HepG2 (cell line): ENCODE data around the gene MRS2. TPM values are rescaled to one million over a fixed set of nuclear protein-coding genes. Genes with fewer than 3 reads are reported as not detected.

Experiments
- AKNA ChIP-seq: sonication (generic); formaldehyde crosslinking; IDR thresholded peaks from 2 replicates; pipeline ENCODE4 v1.4.0; 2020; ENCODE audit warnings: missing genetic modification reagents, borderline replicate concordance
- CBX5 ChIP-seq: sonication (generic); formaldehyde crosslinking; IDR thresholded peaks from 2 replicates; pipeline ENCODE4 v1.4.0; 2020; ENCODE audit warnings: missing genetic modification reagents, borderline replicate concordance
- CERS6 ChIP-seq: sonication (generic); formaldehyde crosslinking; IDR thresholded peaks from 2 replicates; pipeline ENCODE4 v1.5.0; 2020; ENCODE audit warnings: missing genetic modification reagents
- DDIT3 ChIP-seq: sonication (generic); formaldehyde crosslinking; IDR thresholded peaks from 2 replicates; pipeline ENCODE4 v1.4.0; 2020; ENCODE audit warnings: mild to moderate bottlenecking, missing genetic modification reagents
- MTF2 ChIP-seq: sonication (generic); formaldehyde crosslinking; IDR thresholded peaks from 2 replicates; pipeline ENCODE4 v1.5.0; 2020; ENCODE audit warnings: missing genetic modification reagents, borderline replicate concordance
- NFE2L2 ChIP-seq: fragments of 150-350 bp; IDR thresholded peaks from 2 replicates; pipeline ENCODE4 v1.6.1; 2014; ENCODE audit warnings: low read length
- NR3C1 ChIP-seq: sonication (generic); formaldehyde crosslinking; IDR thresholded peaks from 2 replicates; pipeline ENCODE4 v1.4.0; 2020; ENCODE audit warnings: missing genetic modification reagents
- PRMT3 ChIP-seq: sonication (generic); formaldehyde crosslinking; IDR thresholded peaks from 2 replicates; pipeline ENCODE4 v1.8.1; 2022; ENCODE audit warnings: low read depth, mild to moderate bottlenecking, moderate library complexity, missing genetic modification reagents, borderline replicate concordance
- ZHX2 ChIP-seq, 2 experiments: sonication (generic) in 1 of 2; formaldehyde crosslinking in 1 of 2; IDR thresholded peaks; 2 replicates each; pipeline versions ENCODE4 v1.6.1 to v1.9.0; 2014 to 2022; ENCODE audit warnings: antibody characterized with exemption in 1 of 2, borderline replicate concordance in 1 of 2, inconsistent platforms in 1 of 2, low read depth in 1 of 2, missing genetic modification reagents in 1 of 2
- ZNF609 ChIP-seq: sonication (generic); formaldehyde crosslinking; IDR thresholded peaks from 2 replicates; pipeline ENCODE4 v1.4.0; 2020; ENCODE audit warnings: mild to moderate bottlenecking, missing genetic modification reagents, borderline replicate concordance
- polyA plus RNA-seq, 8 experiments: library from polyadenylated mRNA; depleted of rRNA in 3 of 8; stranded (reverse) in 7 of 8; unstranded in 1 of 8; fragments of >200 nt; fragmentation: Illumina TruSeq in 4 of 8; extraction: Trizol in 4 of 8; gene quantifications; 2 replicates each; pipeline versions ENCODE4 v1.2.1 to v1.2.3, GENCODE V29; 2011 to 2016; ENCODE audit warnings: low read depth in 4 of 8, missing spikeins in 1 of 8, mixed read lengths in 1 of 8; ENCODE audit not compliant: insufficient read depth in 1 of 8
- total RNA-seq, 5 experiments: library from RNA; depleted of rRNA; stranded (reverse); fragments of >200 nt; fragmentation: Illumina TruSeq; extraction: Trizol; gene quantifications; 2 replicates each; pipeline ENCODE4 v1.2.3, GENCODE V29; 2016; ENCODE audit warnings: low read depth in 1 of 5

Gene MRS2
- total and polyA plus RNA-seq, 2 of the 13 experiments (the other 11 are each of a cell fraction or from before 2014, with no cell fraction given), result 31.1 to 83.8 TPM

- TF ChIP-seq CERS6 (CRISPR knock-in tag), result no peak
- TF ChIP-seq AKNA, result no peak
- no peak for TF ChIP-seq DDIT3
- TF ChIP-seq ZNF609 (CRISPR knock-in tag), result peak; percentile 95
- TF ChIP-seq MTF2 (CRISPR knock-in tag), result no peak
- no peak for TF ChIP-seq NFE2L2
- TF ChIP-seq CBX5 (CRISPR knock-in tag), result no peak
- no peak for TF ChIP-seq PRMT3 (CRISPR knock-in tag)
- TF ChIP-seq NR3C1 (CRISPR knock-in tag), result no peak
- TF ChIP-seq ZHX2 (IDR thresholded peaks at IDR 0.05; ENCODE audit: low read depth), result peak; percentile 39; the same call in 1 of the 2 replicates
- no peak for TF ChIP-seq ZHX2 (CRISPR knock-in tag; IDR thresholded peaks at IDR 0.05; ENCODE audit: borderline replicate concordance)
Observed at GRCh38 chr6:24385536-24386269, 17.0 kb upstream of the MRS2 start (continued).
